PC-9 (cell line): ENCODE measurements around the gene FBRSL1. TPM values are rescaled to one million over a fixed set of nuclear protein-coding genes. Genes with fewer than 3 reads are reported as not detected.

ENCODE experiments used
- BruUV-seq: library from RNA; stranded (reverse); fragments of 400-500 nt; replicated peaks from 2 replicates; lab custom pipeline; 2021; lab: Mats Ljungman, UMichigan
- CTCF ChIA-PET: fragments of 300-600 bp; sonication (Branson Sonifier 250); formaldehyde crosslinking; loops from one replicate; lab custom pipeline; 2022; ENCODE audit warnings: antibody characterized with exemption; lab: Charles Lee
- POLR2A ChIA-PET: fragments of 300-600 bp; sonication (Branson Sonifier 250); formaldehyde crosslinking; loops from one replicate; lab custom pipeline; 2022; ENCODE audit warnings: antibody characterized with exemption; ENCODE audit not compliant: unreplicated experiment; lab: Charles Lee
- DNase-seq, 2 experiments: peaks; one replicate each; pipeline versions ENCODE4 v3.0.0 to v3.0.0-alpha.2; 2015 to 2022; ENCODE audit warnings: mixed read lengths in 1 of 2
- H2AFZ ChIP-seq: fragments of 200-600 bp; sonication (generic); 2 replicates; pipeline ENCODE4 v1.8.1; 2017; ENCODE audit warnings: antibody characterized with exemption
- H3F3A ChIP-seq: fragments of 200-600 bp; sonication (generic); 2 replicates; pipeline ENCODE4 v1.8.1; 2017; ENCODE audit warnings: antibody characterized with exemption, mild to moderate bottlenecking, low read depth; ENCODE audit not compliant: insufficient read depth
- H3K27ac ChIP-seq: fragments of 200-600 bp; sonication (generic); 2 replicates; pipeline ENCODE4 v1.6.1; 2016; ENCODE audit warnings: mixed run types
- H3K27me3 ChIP-seq: fragments of 200-600 bp; sonication (generic); 2 replicates; pipeline ENCODE4 v1.6.1; 2016; ENCODE audit warnings: low read depth, mixed run types; ENCODE audit not compliant: insufficient read depth
- H3K36me3 ChIP-seq: fragments of 200-600 bp; sonication (generic); 2 replicates; pipeline ENCODE4 v1.6.1; 2016; ENCODE audit warnings: low read depth, mixed run types
- H3K4me1 ChIP-seq: fragments of 200-600 bp; sonication (generic); replicated peaks from 2 replicates; pipeline ENCODE4 v1.6.1; 2016; ENCODE audit warnings: mixed run types; ENCODE audit not compliant: insufficient read depth
- H3K4me2 ChIP-seq: fragments of 200-600 bp; sonication (generic); 2 replicates; pipeline ENCODE4 v1.6.1; 2017; ENCODE audit warnings: mixed run types
- H3K4me3 ChIP-seq: fragments of 200-600 bp; sonication (generic); 2 replicates; pipeline ENCODE4 v1.6.1; 2016; ENCODE audit warnings: mixed run types
- H3K79me2 ChIP-seq: fragments of 200-600 bp; sonication (generic); 2 replicates; pipeline ENCODE4 v1.6.1; 2017; ENCODE audit warnings: low read depth, mixed run types
- H3K9me2 ChIP-seq: fragments of 200-600 bp; sonication (generic); 2 replicates; pipeline ENCODE4 v1.8.1; 2017; ENCODE audit warnings: mild to moderate bottlenecking; ENCODE audit not compliant: insufficient read depth
- H3K9me3 ChIP-seq: fragments of 200-600 bp; sonication (generic); 2 replicates; pipeline ENCODE4 v1.8.1; 2016; ENCODE audit warnings: low read depth; ENCODE audit not compliant: insufficient read depth
- H4K20me1 ChIP-seq: fragments of 200-600 bp; sonication (generic); 2 replicates; pipeline ENCODE4 v1.8.1; 2017; ENCODE audit not compliant: insufficient read depth
- EZH2 ChIP-seq: fragments of 200-600 bp; sonication (generic); IDR thresholded peaks from 2 replicates; pipeline ENCODE4 v1.8.0; 2017; ENCODE audit warnings: antibody characterized with exemption, low read depth
- intact Hi-C: fragments of 100-400 bp; cut with micrococcal nuclease; formaldehyde crosslinking; loops from one replicate; pipeline ENCODE4 v1.10.0; 2022; ENCODE audit not compliant: unreplicated experiment
- total RNA-seq: library from RNA; stranded (reverse); gene quantifications from 2 replicates; pipeline ENCODE4 v1.2.3, GENCODE V29; 2021
- TF ChIP-seq, protein P1 (sequence below): fragments of 200-600 bp; sonication (generic); conservative IDR thresholded peaks from 2 replicates; pipeline ENCODE4 v1.6.1; 2017; ENCODE audit warnings: mixed run types, antibody characterized with exemption, mild to moderate bottlenecking, moderate library complexity

Gene FBRSL1
- total RNA-seq, 1 experiment from 2014 or later, result 59.5 TPM

DNA sequence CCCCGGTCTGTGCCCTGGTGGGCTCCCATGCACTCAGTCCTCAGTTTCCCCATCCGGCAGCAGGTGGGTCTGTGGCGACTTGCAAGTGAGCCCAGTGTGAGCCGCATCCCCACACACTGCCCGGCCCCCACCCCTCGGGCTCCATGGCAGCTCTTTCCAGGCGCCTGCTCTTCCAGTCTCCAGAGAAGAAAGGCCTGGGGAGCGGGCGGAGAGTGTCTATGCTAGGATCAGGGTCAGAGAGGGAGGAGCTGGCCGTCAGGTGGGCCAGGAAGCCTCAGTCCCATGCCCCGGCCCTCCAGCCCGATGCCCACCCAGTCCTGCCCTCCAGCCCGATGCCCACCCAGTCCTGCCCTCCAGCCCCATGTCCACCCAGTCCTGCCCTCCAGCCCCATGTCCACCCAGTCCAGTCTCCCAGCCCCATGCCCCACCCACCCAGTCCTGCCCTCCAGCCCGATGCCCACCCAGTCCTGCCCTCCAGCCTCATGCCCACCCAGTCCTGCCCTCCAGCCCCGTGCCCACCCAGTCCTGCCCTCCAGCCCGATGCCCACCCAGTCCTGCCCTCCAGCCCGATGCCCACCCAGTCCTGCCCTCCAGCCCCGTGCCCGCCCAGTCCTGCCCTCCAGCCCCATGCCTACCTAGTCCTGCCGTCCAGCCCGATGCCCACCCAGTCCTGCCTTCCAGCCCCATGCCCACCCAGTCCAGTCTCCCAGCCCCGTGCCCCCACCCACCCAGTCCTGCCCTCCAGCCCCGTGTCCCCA, 49.2 kb downstream of the FBRSL1 start:
- H3K36me3 ChIP-seq, result no peaks in the 10 kb centered on the region
- peaks cover 19% of the 10 kb centered on the region; the same call in 1 of the 2 replicates for H3F3A ChIP-seq
- no peak for DNase-seq
- no peak overlapping the region for H3K4me2 ChIP-seq
- POLR2A ChIA-PET, result no interaction called here
- H3K9me2 ChIP-seq, result no peaks in the 10 kb centered on the region
- no peaks in the 10 kb centered on the region for H3K27me3 ChIP-seq
- TF ChIP-seq, protein P1, sequence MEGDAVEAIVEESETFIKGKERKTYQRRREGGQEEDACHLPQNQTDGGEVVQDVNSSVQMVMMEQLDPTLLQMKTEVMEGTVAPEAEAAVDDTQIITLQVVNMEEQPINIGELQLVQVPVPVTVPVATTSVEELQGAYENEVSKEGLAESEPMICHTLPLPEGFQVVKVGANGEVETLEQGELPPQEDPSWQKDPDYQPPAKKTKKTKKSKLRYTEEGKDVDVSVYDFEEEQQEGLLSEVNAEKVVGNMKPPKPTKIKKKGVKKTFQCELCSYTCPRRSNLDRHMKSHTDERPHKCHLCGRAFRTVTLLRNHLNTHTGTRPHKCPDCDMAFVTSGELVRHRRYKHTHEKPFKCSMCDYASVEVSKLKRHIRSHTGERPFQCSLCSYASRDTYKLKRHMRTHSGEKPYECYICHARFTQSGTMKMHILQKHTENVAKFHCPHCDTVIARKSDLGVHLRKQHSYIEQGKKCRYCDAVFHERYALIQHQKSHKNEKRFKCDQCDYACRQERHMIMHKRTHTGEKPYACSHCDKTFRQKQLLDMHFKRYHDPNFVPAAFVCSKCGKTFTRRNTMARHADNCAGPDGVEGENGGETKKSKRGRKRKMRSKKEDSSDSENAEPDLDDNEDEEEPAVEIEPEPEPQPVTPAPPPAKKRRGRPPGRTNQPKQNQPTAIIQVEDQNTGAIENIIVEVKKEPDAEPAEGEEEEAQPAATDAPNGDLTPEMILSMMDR, result no peak
- no peak for TF ChIP-seq EZH2
- H3K27ac ChIP-seq, result no peak overlapping the region
- H3K9me3 ChIP-seq, result no peaks in the 10 kb centered on the region
- intact Hi-C loops, result no loop called here
- CTCF ChIA-PET, result no interaction called here
- no peaks in the 10 kb centered on the region for H3K79me2 ChIP-seq
- H4K20me1 ChIP-seq, result peaks cover 48% of the 10 kb centered on the region
- no peaks in the 10 kb centered on the region for H3K4me1 ChIP-seq
- no TSS peak for BruUV-seq
- no peak overlapping the region for H2AFZ ChIP-seq
- H3K4me3 ChIP-seq, result no peak overlapping the region

DNA sequence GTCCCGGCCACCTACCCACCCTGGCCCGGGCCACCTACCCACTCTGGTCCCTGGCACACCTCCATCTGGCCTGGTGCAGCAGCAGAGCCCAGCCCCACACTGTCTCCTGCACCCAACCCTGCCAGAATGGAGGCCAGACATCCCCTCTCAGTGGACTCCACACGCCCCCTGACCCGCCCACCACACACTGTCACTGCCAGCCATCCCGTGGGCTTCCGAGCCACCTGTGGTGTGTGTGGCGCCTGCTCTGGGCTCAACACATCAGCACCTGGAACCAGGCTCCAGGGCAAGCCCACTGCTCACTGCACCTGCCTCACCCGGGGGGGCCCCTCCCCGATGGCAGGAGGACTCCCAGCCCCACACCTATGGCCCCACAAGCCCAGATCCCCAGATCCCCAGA, 50.5 kb downstream of the FBRSL1 start:
- H3K36me3 ChIP-seq, result no peaks in the 10 kb centered on the region
- TF ChIP-seq EZH2, result no peak
- TF ChIP-seq, protein P1, result no peak
- H3F3A ChIP-seq, result peaks cover 15% of the 10 kb centered on the region; the same call in 1 of the 2 replicates
- intact Hi-C loops, result no loop called here
- no peak overlapping the region for H3K4me3 ChIP-seq
- ChIA-PET POLR2A (no interaction called here), CTCF (no interaction called here)
- DNase-seq, result no peak
- H3K9me2 ChIP-seq, result no peaks in the 10 kb centered on the region
- no peaks in the 10 kb centered on the region for H3K9me3 ChIP-seq
- no peak overlapping the region for H3K27ac ChIP-seq
- no peaks in the 10 kb centered on the region for H3K79me2 ChIP-seq
- no peaks in the 10 kb centered on the region for H3K4me1 ChIP-seq
- H4K20me1 ChIP-seq, result peaks cover 57% of the 10 kb centered on the region
- no peak overlapping the region for H2AFZ ChIP-seq
- no TSS peak for BruUV-seq
- H3K27me3 ChIP-seq, result no peaks in the 10 kb centered on the region
- H3K4me2 ChIP-seq, result no peak overlapping the region

DNA sequence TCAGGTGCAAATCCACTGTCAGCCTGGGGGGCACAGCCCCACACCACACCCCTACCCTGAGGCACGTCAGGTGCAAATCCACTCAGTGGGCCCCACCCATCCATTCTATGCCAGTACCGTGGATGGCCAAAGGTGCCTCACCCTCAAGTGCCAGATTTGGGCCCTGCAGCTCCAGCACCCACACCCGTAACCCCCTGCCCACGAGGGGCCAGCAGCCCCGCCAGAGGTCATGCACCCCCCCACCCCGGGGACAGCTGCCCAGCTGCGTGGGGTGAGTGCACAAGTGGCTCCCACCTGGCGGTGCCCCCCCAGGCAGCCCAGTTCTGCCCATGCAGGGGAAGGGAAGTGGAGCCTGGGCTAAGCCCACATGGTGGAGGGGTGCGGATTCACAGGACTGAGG, 51.2 kb downstream of the FBRSL1 start:
- Histone ChIP-seq H3K4me1 (no peaks in the 10 kb centered on the region), H3K36me3 (no peaks in the 10 kb centered on the region), H3K4me2 (no peak overlapping the region), H3K27ac (no peak overlapping the region), H4K20me1 (peaks cover 64% of the 10 kb centered on the region), H3F3A (peaks cover 9% of the 10 kb centered on the region; the same call in 1 of the 2 replicates), H3K9me3 (no peaks in the 10 kb centered on the region), H3K4me3 (no peak overlapping the region), H2AFZ (no peak overlapping the region), H3K79me2 (no peaks in the 10 kb centered on the region), H3K27me3 (no peaks in the 10 kb centered on the region), H3K9me2 (no peaks in the 10 kb centered on the region)
- CTCF ChIA-PET, result no interaction called here
- TF ChIP-seq, protein P1, result no peak
- no peak for TF ChIP-seq EZH2
- BruUV-seq, result no TSS peak
- no peak for DNase-seq
- intact Hi-C loops, result no loop called here
- POLR2A ChIA-PET, result no interaction called here
